Measurements from ENCODE around the gene AKAP13. TPM values are rescaled to one million over a fixed set of nuclear protein-coding genes. Genes with fewer than 3 reads are reported as not detected.
A peak's percentile ranks its signal among the peaks of the same experiment; 100 is the strongest.

AKAP13 gene
- total RNA-seq, 1 donor from 2014 or later = 73.8 TPM

DNA sequence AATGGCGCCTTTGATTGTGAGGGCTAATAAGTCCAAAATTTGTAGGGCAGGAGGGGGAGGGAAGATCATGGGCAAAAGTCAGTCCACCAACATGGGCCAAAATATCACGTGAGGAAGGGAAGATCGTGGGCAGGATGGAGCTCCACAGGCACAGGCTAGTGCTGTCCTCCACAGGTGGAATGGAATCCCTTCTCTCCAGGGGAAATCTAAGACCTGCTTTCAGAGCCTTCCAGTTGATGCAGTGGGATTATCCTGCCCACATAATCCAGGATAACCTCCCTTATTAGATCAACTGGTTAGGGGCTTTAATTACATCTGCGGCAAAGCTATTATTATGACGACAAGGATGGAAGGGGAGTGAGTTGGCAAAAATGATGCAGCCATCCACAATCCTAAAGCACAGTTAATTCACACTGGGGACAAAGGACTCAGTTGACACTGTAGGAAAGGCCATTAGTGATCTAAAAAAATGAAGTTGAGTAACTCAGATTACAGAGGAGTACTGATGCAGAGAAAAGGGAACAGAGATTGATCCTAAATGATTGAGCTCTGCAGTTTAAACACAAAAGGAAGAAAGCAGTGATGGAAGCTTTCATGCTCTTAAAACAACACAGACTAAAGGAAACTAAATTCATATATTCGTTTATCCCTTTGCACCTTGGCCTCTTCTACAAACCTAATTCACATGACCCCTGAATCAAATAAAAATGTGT lies 159.8 kb downstream of the AKAP13 start:
- Histone ChIP-seq H3K4me2 (no peak overlapping the region), H2AFZ (replicated peaks) (no peak overlapping the region), H3F3A (ENCODE audit: low read depth) (no peaks in the 10 kb centered on the region), H3K4me3 (no peak overlapping the region), H3K9ac (no peak overlapping the region), H3K27me3 (no peaks in the 10 kb centered on the region), H3K9me3 (ENCODE audit: low read depth) (no peaks in the 10 kb centered on the region), H3K4me1 (peaks cover 23% of the 10 kb centered on the region), H3K36me3 (no peaks in the 10 kb centered on the region), H3K27ac (no peak overlapping the region), H3K79me2 (ENCODE audit: low read depth) (peaks cover 6% of the 10 kb centered on the region), H4K20me1 (ENCODE audit: low read depth) (peaks cover 25% of the 10 kb centered on the region)
- Mint-ChIP-seq H3K4me1 (peaks cover 13% of the 10 kb centered on the region), H3K36me3 (peaks cover 20% of the 10 kb centered on the region), H3K27me3 (ENCODE audit: insufficient read depth, low read depth) (no peaks in the 10 kb centered on the region), H3K4me3 (no peak overlapping the region), H3K27ac (no peak overlapping the region), H3K9me3 (no peaks in the 10 kb centered on the region)
- TF ChIP-seq, protein P1, sequence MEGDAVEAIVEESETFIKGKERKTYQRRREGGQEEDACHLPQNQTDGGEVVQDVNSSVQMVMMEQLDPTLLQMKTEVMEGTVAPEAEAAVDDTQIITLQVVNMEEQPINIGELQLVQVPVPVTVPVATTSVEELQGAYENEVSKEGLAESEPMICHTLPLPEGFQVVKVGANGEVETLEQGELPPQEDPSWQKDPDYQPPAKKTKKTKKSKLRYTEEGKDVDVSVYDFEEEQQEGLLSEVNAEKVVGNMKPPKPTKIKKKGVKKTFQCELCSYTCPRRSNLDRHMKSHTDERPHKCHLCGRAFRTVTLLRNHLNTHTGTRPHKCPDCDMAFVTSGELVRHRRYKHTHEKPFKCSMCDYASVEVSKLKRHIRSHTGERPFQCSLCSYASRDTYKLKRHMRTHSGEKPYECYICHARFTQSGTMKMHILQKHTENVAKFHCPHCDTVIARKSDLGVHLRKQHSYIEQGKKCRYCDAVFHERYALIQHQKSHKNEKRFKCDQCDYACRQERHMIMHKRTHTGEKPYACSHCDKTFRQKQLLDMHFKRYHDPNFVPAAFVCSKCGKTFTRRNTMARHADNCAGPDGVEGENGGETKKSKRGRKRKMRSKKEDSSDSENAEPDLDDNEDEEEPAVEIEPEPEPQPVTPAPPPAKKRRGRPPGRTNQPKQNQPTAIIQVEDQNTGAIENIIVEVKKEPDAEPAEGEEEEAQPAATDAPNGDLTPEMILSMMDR (IDR thresholded peaks at IDR 0.05) = no peak
- no peak for TF ChIP-seq EZH2 (IDR thresholded peaks at IDR 0.05)
- no peak for TF ChIP-seq EZH2phosphoT487 (IDR thresholded peaks at IDR 0.05)
- DNase-seq (ENCODE audit: low spot score) = no peak

DNA sequence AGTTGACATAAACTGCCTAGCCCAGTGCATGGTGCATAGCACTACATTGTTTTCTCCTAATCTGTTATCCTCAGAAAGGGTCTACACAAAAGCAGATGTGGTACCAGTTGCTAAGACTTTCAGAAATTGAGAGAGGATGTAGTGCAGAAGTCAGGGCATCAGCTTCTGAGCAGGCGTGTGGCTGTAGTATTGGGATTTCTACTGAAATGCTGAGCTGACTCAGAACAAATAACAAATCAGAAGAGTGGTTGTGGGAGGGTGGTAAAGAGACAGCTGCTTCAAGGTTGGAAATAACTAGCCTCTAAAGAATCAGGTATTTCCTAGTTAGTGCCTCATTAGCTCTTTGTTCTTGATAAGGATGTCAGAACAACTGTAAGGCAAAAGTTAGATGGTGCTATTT lies 161.3 kb downstream of the AKAP13 start:
- Mint-ChIP-seq H3K27ac (peak overlapping the region; percentile 27), H3K36me3 (peaks cover 25% of the 10 kb centered on the region), H3K9me3 (no peaks in the 10 kb centered on the region), H3K27me3 (ENCODE audit: insufficient read depth, low read depth) (no peaks in the 10 kb centered on the region), H3K4me3 (no peak overlapping the region), H3K4me1 (peaks cover 13% of the 10 kb centered on the region)
- no peak for DNase-seq (ENCODE audit: low spot score)
- Histone ChIP-seq H3K4me2 (no peak overlapping the region), H3K27me3 (no peaks in the 10 kb centered on the region), H3K27ac (no peak overlapping the region), H3K9me3 (ENCODE audit: low read depth) (no peaks in the 10 kb centered on the region), H3F3A (ENCODE audit: low read depth) (no peaks in the 10 kb centered on the region), H4K20me1 (ENCODE audit: low read depth) (peaks cover 25% of the 10 kb centered on the region), H2AFZ (replicated peaks) (no peak overlapping the region), H3K9ac (no peak overlapping the region), H3K4me1 (peaks cover 23% of the 10 kb centered on the region), H3K36me3 (no peaks in the 10 kb centered on the region), H3K79me2 (ENCODE audit: low read depth) (peaks cover 6% of the 10 kb centered on the region), H3K4me3 (no peak overlapping the region)
- TF ChIP-seq EZH2 (IDR thresholded peaks at IDR 0.05) = no peak
- no peak for TF ChIP-seq EZH2phosphoT487 (IDR thresholded peaks at IDR 0.05)
- TF ChIP-seq, protein P1 (IDR thresholded peaks at IDR 0.05) = no peak

DNA sequence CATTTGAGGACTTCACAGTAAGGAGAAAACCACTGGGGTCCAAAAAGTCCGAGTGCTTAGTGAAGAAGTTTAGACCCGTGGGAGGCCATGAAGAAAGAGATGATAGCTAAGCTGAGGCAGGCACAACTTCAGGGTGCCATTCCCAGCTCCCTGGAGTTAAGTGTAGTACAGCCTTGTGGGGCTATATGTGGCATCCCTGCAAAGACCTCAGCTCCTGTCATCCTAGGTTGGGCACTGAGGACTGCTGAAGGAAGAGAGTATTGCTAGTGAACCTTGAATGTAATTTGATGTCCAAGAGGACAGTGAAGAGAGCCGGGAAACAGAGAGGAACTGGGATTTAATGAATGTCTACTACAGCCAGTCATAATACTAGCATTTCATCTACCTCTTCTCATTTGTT lies 162.1 kb downstream of the AKAP13 start:
- no peak for TF ChIP-seq EZH2phosphoT487 (IDR thresholded peaks at IDR 0.05)
- TF ChIP-seq, protein P1 (IDR thresholded peaks at IDR 0.05) = no peak
- no peak for TF ChIP-seq EZH2 (IDR thresholded peaks at IDR 0.05)
- Histone ChIP-seq H4K20me1 (ENCODE audit: low read depth) (peaks cover 25% of the 10 kb centered on the region), H3K9me3 (ENCODE audit: low read depth) (no peaks in the 10 kb centered on the region), H3K4me3 (no peak overlapping the region), H2AFZ (replicated peaks) (no peak overlapping the region), H3K36me3 (no peaks in the 10 kb centered on the region), H3K4me2 (no peak overlapping the region), H3K27me3 (no peaks in the 10 kb centered on the region), H3K9ac (no peak overlapping the region), H3K27ac (no peak overlapping the region), H3K4me1 (peaks cover 23% of the 10 kb centered on the region), H3F3A (ENCODE audit: low read depth) (no peaks in the 10 kb centered on the region), H3K79me2 (ENCODE audit: low read depth) (peaks cover 6% of the 10 kb centered on the region)
- no peak for DNase-seq (ENCODE audit: low spot score)
- Mint-ChIP-seq H3K27me3 (ENCODE audit: insufficient read depth, low read depth) (no peaks in the 10 kb centered on the region), H3K4me1 (peaks cover 13% of the 10 kb centered on the region), H3K4me3 (no peak overlapping the region), H3K9me3 (no peaks in the 10 kb centered on the region), H3K36me3 (peaks cover 32% of the 10 kb centered on the region), H3K27ac (no peak overlapping the region)

Data from neural progenitor cell (in vitro differentiated cells).